ENCODE measurements around the gene SLC35C1.

The SLC35C1 gene

DNA sequence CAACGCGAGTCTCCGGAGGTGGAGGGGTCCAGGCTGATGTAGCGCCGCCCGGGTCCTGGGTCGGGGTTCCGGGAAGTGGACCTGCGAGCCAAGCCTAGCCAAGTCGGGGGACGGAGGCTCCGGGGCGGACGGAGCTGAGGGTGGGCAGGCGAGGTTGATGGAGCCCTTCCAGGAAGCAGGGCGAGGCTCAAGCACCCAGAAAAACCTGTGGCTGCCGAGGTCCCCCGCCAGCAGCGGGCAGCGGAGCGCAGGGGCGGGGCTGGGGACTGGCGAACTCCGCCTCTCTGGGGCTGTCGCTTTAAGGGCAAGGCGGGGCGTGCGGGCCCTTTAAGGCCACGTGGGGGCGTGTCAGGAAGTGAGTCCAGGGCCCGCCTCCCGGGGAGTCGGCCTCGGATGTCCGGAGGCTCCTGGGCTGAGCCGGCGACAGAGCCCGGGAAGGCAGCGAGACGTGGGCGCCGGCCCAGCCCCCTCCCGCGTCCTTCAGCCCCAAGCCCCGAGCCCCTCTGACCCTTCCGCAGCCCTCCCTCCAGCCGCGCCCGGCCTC lies at the start of gene SLC35C1:
SLC35C1 (plus strand) TSS at position 389 of the 544 bp plus-strand sequence. CDS start 653 bp downstream, outside the sequence.
- Mint-ChIP-seq H3K4me1 (ENCODE audit: low read depth) (peaks cover 52% of the 10 kb centered on the region), H3K27me3 (peaks cover 3% of the 10 kb centered on the region)

DNA sequence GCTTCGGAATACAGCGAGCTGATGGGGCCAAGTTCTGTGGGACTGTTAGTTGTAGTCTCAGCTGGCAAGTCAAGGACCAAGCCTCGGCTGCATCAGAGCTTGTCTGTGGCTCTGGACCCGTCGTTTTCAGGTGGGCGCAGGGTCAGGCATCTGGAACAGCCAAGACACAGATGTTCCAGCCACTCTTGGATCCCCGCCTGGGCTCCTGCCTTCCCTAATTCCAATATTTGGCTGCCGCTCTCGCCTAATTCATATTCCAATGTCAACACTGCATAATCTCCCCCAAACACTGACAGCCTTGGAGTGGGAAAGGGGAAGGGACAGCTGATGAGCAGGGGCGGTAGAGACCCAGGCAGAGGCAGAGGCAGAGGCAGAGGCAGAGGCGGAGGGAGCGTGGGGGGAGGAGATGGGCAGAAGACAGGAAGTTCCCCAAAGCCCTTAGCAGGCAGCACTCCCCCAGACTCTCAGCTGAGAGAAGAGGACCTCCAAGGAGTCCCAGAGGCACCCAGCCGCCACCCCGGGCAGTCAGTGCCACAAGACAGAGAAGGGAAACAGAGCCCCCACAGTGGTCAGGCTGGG lies 49.6 kb upstream of the SLC35C1 start:
- Mint-ChIP-seq H3K4me1 (ENCODE audit: low read depth) (no peaks in the 10 kb centered on the region), H3K9me3 (no peaks in the 10 kb centered on the region), H3K4me3 (no peak overlapping the region), H3K27me3 (peaks cover 11% of the 10 kb centered on the region), H3K27ac (no peak overlapping the region), H3K36me3 (ENCODE audit: low read depth) (no peaks in the 10 kb centered on the region)
- intact Hi-C loops (cut with micrococcal nuclease): no loop called here

More for the DNA sequence above, at the start of gene SLC35C1:
- no peaks in the 10 kb centered on the region for H3K9me3 Mint-ChIP-seq
- peak within 1 kb of the TSS; percentile 90 for H3K4me3 Mint-ChIP-seq
- H3K36me3 Mint-ChIP-seq (ENCODE audit: low read depth): peaks cover 50% of the 10 kb centered on the region
- H3K27ac Mint-ChIP-seq: peak within 1 kb of the TSS; percentile 97
- intact Hi-C loops (cut with micrococcal nuclease): loop anchor here (1.0 to 10.0 kb wide), 3 partner anchors 42 to 1240 kb away; partner anchors contain the start of genes CD82, CRY2 and PRDM11

GRCh38 chr11:45756384-45757010 lies 48.5 kb upstream of the SLC35C1 start:
- no peaks in the 10 kb centered on the region for H3K9me3 Mint-ChIP-seq
- intact Hi-C loops (cut with micrococcal nuclease): no loop called here

GRCh38 chr11:45757672-45758071 lies 47.3 kb upstream of the SLC35C1 start:
- Mint-ChIP-seq H3K4me3 (no peak overlapping the region), H3K36me3 (ENCODE audit: low read depth) (no peaks in the 10 kb centered on the region), H3K27me3 (peaks cover 7% of the 10 kb centered on the region), H3K9me3 (no peaks in the 10 kb centered on the region), H3K27ac (no peak overlapping the region), H3K4me1 (ENCODE audit: low read depth) (no peaks in the 10 kb centered on the region)
- intact Hi-C loops (cut with micrococcal nuclease): no loop called here

More at GRCh38 chr11:45756384-45757010, 48.5 kb upstream of the SLC35C1 start:
- H3K4me1 Mint-ChIP-seq (ENCODE audit: low read depth): no peaks in the 10 kb centered on the region
- no peaks in the 10 kb centered on the region for H3K36me3 Mint-ChIP-seq (ENCODE audit: low read depth)
- H3K27ac Mint-ChIP-seq: no peak overlapping the region
- H3K27me3 Mint-ChIP-seq: peaks cover 7% of the 10 kb centered on the region
- no peak overlapping the region for H3K4me3 Mint-ChIP-seq

GRCh38 chr11:45761659-45762058 lies 43.3 kb upstream of the SLC35C1 start:
- Mint-ChIP-seq H3K27ac (no peak overlapping the region), H3K4me3 (no peak overlapping the region), H3K9me3 (no peaks in the 10 kb centered on the region), H3K36me3 (ENCODE audit: low read depth) (no peaks in the 10 kb centered on the region), H3K27me3 (peaks cover 20% of the 10 kb centered on the region), H3K4me1 (ENCODE audit: low read depth) (no peaks in the 10 kb centered on the region)
- intact Hi-C loops (cut with micrococcal nuclease): no loop called here

DNA sequence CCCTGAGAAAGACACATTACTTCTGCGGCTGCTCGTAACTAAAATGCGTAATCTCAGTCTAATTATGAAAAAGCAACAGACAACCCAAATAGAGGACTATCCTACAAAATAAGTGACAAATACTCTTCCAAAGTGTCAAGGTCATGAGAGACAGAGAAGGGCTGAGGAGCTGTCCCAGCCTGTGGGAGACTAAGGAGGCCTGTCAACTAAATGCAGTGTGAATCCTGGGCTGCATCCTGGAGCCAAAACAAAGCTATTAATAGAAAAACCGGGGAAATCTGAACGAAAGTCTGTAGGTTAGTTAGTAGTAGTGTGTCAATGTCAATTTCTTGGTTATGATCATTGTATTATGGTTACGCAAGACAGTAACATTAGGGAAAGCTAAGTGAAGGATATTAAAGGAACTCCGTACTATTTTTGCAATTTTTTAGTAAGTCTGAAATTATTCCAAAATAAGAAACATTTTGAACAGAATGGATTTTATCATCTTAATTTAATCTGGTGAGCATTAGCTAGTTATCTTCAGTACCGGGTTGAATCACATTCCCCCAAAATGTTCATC lies 39.8 kb upstream of the SLC35C1 start:
- Mint-ChIP-seq H3K9me3 (no peaks in the 10 kb centered on the region), H3K36me3 (ENCODE audit: low read depth) (no peaks in the 10 kb centered on the region), H3K27ac (no peak overlapping the region), H3K4me3 (no peak overlapping the region), H3K4me1 (ENCODE audit: low read depth) (no peaks in the 10 kb centered on the region), H3K27me3 (peaks cover 37% of the 10 kb centered on the region)
- intact Hi-C loops (cut with micrococcal nuclease): no loop called here

- Mint-ChIP-seq H3K9me3 (no peaks in the 10 kb centered on the region), H3K4me1 (ENCODE audit: low read depth) (peaks cover under 1% of the 10 kb centered on the region), H3K4me3 (no peak overlapping the region), H3K27ac (no peak overlapping the region), H3K36me3 (ENCODE audit: low read depth) (no peaks in the 10 kb centered on the region), H3K27me3 (peaks cover 37% of the 10 kb centered on the region)
- intact Hi-C loops (cut with micrococcal nuclease): no loop called here
Observed at GRCh38 chr11:45765836-45766235, 39.1 kb upstream of the SLC35C1 start.

DNA sequence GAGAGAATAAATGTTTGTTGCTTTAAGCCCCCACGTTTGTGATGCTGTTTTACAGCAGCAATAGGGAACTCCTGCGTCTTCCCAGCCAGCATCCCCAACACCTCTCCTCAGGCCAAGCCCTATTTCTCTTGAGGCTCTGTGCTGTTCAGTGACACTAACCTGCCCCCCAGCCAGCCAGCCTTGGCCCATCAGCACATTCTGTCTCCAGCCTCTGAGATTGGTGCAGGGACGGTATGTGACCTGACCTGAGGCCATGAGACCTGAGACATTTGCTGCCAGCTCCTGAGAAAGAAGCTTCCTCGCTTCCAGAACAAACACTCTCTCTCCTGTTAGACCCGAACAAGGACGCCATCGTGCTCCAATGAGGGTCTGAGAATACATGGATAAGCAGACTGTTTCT lies 38.5 kb upstream of the SLC35C1 start:
- Mint-ChIP-seq H3K9me3 (no peaks in the 10 kb centered on the region), H3K27me3 (peaks cover 39% of the 10 kb centered on the region), H3K4me1 (ENCODE audit: low read depth) (peaks cover 7% of the 10 kb centered on the region), H3K27ac (no peak overlapping the region), H3K4me3 (no peak overlapping the region), H3K36me3 (ENCODE audit: low read depth) (no peaks in the 10 kb centered on the region)
- intact Hi-C loops (cut with micrococcal nuclease): no loop called here

GRCh38 chr11:45768486-45768885 lies 36.5 kb upstream of the SLC35C1 start:
- H3K36me3 Mint-ChIP-seq (ENCODE audit: low read depth): no peaks in the 10 kb centered on the region
- H3K4me3 Mint-ChIP-seq: no peak overlapping the region
- no peaks in the 10 kb centered on the region for H3K9me3 Mint-ChIP-seq
- intact Hi-C loops (cut with micrococcal nuclease): no loop called here
- H3K27ac Mint-ChIP-seq: no peak overlapping the region
- H3K4me1 Mint-ChIP-seq (ENCODE audit: low read depth): peaks cover 15% of the 10 kb centered on the region
- H3K27me3 Mint-ChIP-seq: peaks cover 33% of the 10 kb centered on the region

GRCh38 chr11:45769960-45770359 lies 35.0 kb upstream of the SLC35C1 start:
- H3K9me3 Mint-ChIP-seq: no peaks in the 10 kb centered on the region
- H3K4me3 Mint-ChIP-seq: no peak overlapping the region
- intact Hi-C loops (cut with micrococcal nuclease): loop anchor here (5.0 to 10.0 kb wide), 2 partner anchors 232 to 395 kb away; no protein-coding TSS in a partner anchor
- no peaks in the 10 kb centered on the region for H3K36me3 Mint-ChIP-seq (ENCODE audit: low read depth)
- H3K27ac Mint-ChIP-seq: no peak overlapping the region
- H3K4me1 Mint-ChIP-seq (ENCODE audit: low read depth): peaks cover 15% of the 10 kb centered on the region
- H3K27me3 Mint-ChIP-seq: peaks cover 30% of the 10 kb centered on the region

DNA sequence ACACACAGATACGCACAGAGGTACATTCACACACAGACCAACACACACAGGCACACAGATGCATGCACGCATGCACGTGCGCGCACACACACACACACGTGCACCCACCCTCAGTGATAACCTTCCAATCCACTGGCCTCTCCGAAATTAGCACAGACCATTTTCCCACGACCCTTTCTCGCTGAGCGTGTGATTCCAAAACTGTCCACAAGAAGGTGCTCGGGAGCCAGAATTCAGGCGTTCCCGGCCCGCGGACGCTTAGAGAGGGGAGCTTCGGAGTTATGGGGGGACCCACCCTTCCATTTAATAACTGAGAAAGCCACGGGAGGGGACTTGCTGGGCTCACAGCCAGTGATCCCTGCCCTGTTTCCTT lies 33.8 kb upstream of the SLC35C1 start:
- no peaks in the 10 kb centered on the region for H3K9me3 Mint-ChIP-seq
- H3K4me3 Mint-ChIP-seq: peak overlapping the region; percentile 86
- intact Hi-C loops (cut with micrococcal nuclease): loop anchor here (5.0 to 10.0 kb wide), 2 partner anchors 231 to 396 kb away; no protein-coding TSS in a partner anchor
- H3K27me3 Mint-ChIP-seq: peaks cover 25% of the 10 kb centered on the region
- H3K4me1 Mint-ChIP-seq (ENCODE audit: low read depth): peaks cover 15% of the 10 kb centered on the region
- H3K27ac Mint-ChIP-seq: peak overlapping the region; percentile 72
- H3K36me3 Mint-ChIP-seq (ENCODE audit: low read depth): no peaks in the 10 kb centered on the region

DNA sequence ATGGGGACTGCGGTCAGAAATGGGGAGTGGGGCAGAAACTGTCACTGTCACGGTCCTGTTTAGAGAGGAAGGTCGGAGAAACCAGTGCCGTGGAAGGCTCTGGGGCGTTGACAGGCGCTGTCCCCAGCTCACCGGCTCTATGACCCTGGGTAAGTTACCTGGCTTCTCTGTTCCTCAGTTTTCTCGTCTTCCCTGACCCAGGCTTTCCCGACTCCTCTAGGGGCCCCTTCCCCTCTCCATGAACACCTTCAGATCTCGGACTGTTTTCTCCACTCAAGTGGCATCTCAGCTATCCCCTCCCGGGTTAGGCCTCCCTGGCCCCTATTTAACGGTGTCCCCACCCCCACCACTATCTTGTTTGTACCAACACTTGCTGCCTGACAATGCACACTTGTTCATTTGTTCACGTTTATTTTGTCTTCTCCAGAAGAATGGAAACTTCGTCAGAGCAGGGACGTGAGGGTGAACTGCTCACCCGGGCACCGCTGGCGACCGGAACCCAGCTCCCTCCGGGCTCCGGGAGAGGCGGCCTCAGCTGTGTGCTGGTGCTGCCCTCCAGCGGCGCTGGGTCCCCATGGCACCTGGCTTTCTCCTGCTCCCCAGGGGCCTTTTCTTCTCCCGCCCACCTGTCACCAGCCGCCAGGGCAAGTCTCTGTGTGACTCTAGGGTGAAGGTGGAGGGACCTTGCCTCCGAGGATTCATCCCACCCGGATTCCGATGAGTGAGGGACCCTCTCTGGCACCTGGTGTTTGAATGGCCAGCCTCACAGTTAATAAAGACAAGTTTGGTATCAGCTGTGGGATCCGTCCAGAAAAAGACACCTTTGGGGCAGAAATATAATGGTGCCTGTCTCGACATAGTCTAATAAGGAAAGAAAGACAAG lies 33.1 kb upstream of the SLC35C1 start:
- Mint-ChIP-seq H3K36me3 (ENCODE audit: low read depth) (no peaks in the 10 kb centered on the region), H3K4me3 (peak overlapping the region; percentile 86), H3K4me1 (ENCODE audit: low read depth) (peaks cover 15% of the 10 kb centered on the region), H3K9me3 (no peaks in the 10 kb centered on the region), H3K27me3 (peaks cover 22% of the 10 kb centered on the region), H3K27ac (peak overlapping the region; percentile 72)
- intact Hi-C loops (cut with micrococcal nuclease): loop anchor here (5.0 to 10.0 kb wide), 2 partner anchors 230 to 397 kb away; no protein-coding TSS in a partner anchor

- H3K4me1 Mint-ChIP-seq (ENCODE audit: low read depth): peaks cover 15% of the 10 kb centered on the region
- no peak overlapping the region for H3K27ac Mint-ChIP-seq
- H3K36me3 Mint-ChIP-seq (ENCODE audit: low read depth): no peaks in the 10 kb centered on the region
- intact Hi-C loops (cut with micrococcal nuclease): loop anchor here (5.0 to 10.0 kb wide), 2 partner anchors 230 to 398 kb away; no protein-coding TSS in a partner anchor
- no peaks in the 10 kb centered on the region for H3K9me3 Mint-ChIP-seq
- no peak overlapping the region for H3K4me3 Mint-ChIP-seq
- H3K27me3 Mint-ChIP-seq: peaks cover 22% of the 10 kb centered on the region
Observed at GRCh38 chr11:45772449-45772774, 32.5 kb upstream of the SLC35C1 start.

Measured in dendritic cell treated with granulocyte-macrophage colony-stimulating factor and Interleukin-4, amounts not matched to agents 40 ng/mL and 50 ng/mL, for 4 days (primary cell).